GM12865 (cell line): ENCODE measurements around the gene PAPSS2.

Experiments
- DNase-seq: peaks from one replicate; pipeline ENCODE4 v3.0.0; 2010; ENCODE audit warnings: low read depth
- H3K4me3 ChIP-seq: 2 replicates; pipeline ENCODE4 v1.5.1; 2011; ENCODE audit warnings: mild to moderate bottlenecking, low read depth, low read length, control low read depth
- TF ChIP-seq, protein P1 (sequence below): IDR thresholded peaks from 2 replicates; pipeline ENCODE4 v1.5.1; 2011; ENCODE audit warnings: low read length, control low read depth, low read depth, inconsistent platforms; ENCODE audit not compliant: insufficient read depth; ENCODE audit errors: missing control alignments

Gene PAPSS2

DNA sequence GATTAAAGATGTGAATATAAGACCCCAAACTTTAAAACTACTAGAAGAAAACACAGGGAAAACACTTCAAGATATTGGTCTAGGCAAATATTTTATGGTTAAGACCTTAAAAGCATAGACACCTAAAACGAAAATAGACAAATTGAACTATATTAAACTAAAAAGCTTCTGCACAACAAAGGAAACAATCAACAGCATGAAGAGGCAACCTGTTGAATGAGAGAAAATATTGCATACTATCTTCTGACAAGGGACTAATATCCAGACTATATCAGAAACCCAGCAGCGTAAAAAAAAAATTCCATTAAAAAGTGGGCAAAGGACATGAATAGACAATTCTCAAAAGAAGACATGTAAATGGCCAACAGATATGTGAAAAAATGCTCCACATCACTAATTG lies 18.6 kb downstream of the PAPSS2 start:
- DNase-seq: no peak
- TF ChIP-seq, protein P1, sequence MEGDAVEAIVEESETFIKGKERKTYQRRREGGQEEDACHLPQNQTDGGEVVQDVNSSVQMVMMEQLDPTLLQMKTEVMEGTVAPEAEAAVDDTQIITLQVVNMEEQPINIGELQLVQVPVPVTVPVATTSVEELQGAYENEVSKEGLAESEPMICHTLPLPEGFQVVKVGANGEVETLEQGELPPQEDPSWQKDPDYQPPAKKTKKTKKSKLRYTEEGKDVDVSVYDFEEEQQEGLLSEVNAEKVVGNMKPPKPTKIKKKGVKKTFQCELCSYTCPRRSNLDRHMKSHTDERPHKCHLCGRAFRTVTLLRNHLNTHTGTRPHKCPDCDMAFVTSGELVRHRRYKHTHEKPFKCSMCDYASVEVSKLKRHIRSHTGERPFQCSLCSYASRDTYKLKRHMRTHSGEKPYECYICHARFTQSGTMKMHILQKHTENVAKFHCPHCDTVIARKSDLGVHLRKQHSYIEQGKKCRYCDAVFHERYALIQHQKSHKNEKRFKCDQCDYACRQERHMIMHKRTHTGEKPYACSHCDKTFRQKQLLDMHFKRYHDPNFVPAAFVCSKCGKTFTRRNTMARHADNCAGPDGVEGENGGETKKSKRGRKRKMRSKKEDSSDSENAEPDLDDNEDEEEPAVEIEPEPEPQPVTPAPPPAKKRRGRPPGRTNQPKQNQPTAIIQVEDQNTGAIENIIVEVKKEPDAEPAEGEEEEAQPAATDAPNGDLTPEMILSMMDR: no peak
- H3K4me3 ChIP-seq: no peak overlapping the region

DNA sequence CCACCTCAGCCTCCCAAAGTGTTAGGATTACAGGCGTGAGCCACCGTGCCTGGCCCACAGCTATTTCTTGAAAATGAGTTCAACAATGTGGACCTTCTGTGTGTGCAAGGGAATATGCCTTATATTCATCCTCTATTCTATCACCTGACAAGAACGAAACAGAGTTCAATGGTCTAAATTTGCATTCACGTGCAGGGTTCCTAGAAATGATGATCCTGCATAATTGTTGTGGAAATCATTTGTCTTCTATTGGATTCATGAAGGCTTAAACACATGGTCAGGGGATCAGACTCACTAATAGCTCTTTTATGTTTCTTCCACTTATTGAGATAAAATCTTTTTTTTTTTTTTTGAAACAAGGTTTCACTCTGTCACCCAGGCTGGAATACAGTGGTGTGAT lies 23.7 kb downstream of the PAPSS2 start:
- DNase-seq: no peak
- H3K4me3 ChIP-seq: no peak overlapping the region
- TF ChIP-seq, protein P1: no peak

DNA sequence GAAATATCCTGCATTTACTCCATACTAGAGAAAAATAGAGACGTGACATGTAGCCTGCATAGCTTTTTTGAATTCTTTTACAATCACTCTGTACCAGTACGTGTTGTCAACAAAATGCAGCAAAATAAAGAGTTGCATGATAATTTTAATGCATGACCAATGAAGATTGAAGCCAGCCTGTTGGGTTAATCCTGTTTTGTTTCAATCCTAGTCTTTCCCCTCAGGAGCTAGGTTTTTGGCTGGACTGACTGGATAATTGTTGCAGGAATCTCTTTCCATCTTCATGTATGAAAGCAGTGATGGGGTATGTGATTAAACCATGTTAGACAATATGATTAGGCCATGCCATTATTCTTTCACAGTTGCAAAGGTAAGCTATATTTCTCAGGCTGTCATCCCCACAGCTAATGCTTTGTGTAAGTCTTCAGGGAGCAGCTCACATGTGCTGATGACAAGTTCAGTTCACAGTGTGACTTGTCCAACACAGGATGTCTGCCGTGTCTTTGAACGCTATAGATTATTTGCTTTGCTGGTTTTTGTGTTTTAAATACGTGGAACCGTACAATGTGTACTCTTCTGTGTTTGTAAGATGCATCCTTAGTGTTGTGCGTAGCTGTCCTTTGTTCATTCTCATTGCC lies 24.4 kb downstream of the PAPSS2 start:
- H3K4me3 ChIP-seq: no peak overlapping the region
- TF ChIP-seq, protein P1: no peak
- DNase-seq: no peak

DNA sequence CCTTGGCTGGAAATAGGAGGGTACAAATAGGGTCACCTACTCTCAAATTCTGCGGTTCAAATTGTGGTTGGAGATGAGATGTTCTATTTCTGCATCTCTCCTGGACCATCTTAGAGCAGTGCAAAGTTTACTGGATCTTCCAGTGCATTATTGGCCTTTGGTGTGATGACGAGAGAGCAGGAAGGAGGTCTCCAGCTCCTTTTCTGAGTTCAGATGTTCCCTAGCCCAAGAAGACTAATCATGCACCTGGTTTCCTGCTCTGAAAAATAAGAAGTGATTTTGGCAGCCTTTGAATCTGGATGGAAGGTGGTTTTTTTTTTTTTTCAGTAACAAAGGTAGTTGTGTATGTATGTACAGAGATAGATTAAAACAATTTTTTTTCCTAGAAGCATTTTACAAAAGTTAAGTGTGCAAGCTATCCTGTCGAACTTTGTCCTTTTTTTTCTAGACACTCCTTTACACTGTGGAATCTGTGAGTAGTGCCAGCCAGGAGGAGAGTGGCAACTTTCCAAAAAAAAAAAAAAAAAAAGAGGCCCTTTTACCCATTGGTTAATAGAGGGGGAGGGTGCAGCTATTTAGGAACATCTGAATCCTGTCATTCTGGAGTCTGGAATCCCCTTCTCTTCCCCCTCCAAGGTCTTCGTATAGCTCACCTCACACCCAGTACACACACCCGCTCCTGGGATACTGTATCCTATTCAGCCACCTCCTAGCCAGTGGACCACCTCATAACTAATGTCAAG lies 26.3 kb downstream of the PAPSS2 start:
- no peak overlapping the region for H3K4me3 ChIP-seq
- no peak for DNase-seq
- TF ChIP-seq, protein P1: no peak

DNA sequence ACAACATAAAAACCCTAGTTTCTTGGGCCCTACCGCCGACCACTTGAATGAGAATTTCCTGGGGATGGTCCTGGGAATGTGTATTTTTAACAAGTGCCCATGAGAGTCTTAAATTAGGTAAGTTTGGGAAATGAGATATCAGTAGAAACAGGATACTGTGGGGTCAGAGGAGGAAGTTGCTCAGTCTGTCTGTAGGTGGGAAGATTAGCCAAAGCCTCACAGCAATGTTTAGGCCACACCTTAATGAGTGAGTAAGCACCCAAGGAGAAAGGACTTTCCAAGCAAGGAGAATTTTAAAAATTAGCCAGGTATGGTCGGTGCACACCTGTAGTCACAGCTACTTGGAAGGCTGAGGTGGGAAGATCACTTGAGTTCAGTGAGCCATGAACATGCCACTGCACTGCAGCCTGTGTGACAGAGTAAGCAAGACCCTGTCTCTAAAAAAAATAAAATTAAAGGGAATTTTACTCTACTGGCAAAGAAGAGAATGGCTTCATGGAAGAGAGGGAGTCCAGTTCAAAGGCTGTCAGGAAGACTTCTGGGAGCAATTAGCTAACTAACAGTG lies 31.9 kb downstream of the PAPSS2 start:
- DNase-seq: no peak
- H3K4me3 ChIP-seq: no peak overlapping the region
- TF ChIP-seq, protein P1: no peak

DNA sequence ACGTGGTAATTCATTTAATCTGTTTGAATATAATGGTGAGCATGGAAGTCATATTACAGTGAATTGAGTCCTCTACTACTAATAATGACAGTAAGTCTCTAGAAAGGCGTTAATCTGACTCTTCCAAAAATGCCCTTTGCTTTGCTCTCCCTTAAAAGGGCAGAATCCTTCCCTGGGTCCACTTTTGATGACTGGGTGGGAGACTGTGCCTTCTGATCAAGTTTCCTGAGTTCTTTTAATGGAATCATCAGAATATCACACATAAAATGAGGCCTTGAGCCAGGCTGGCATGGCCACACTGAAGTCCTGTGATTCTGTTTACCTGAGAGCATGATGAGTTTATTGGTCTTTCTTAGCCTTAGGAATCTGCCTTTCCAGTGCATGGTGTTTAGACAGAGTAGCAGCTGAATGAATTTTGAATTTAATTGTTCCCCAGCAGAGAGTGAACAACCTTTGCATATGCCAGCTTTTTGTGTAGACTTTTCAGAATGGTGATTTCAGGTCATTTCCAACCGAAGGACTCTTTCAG lies 33.3 kb downstream of the PAPSS2 start:
- no peak overlapping the region for H3K4me3 ChIP-seq
- TF ChIP-seq, protein P1: no peak
- no peak for DNase-seq
